ENCODE measurements around the gene ZC3HAV1.
"Not testable (repeated sequence)": the region's sequence is repeated elsewhere in the genome, so short reads cannot be mapped to it uniquely, and the experiment has no call there.

ZC3HAV1 gene

DNA sequence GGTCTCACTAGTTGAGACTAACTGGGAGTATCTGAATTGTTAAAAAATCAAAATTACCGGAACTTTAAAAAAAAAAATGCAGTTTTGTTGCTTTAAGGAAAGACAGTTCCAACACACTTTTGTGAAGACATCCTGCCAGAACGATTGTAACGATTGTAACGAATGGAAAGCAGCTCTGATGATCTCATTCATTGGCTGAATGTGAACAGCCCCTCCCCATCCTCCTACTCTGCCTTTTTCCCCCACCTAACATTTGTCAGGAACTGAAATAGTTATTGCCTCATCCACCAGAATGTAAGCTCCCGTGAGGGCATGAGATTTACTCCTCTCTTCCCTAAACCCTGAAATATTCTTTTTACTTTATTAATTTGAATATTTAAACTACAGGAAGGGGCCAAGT lies 50.6 kb downstream of the ZC3HAV1 start:
- TF ChIP-seq, protein P1, sequence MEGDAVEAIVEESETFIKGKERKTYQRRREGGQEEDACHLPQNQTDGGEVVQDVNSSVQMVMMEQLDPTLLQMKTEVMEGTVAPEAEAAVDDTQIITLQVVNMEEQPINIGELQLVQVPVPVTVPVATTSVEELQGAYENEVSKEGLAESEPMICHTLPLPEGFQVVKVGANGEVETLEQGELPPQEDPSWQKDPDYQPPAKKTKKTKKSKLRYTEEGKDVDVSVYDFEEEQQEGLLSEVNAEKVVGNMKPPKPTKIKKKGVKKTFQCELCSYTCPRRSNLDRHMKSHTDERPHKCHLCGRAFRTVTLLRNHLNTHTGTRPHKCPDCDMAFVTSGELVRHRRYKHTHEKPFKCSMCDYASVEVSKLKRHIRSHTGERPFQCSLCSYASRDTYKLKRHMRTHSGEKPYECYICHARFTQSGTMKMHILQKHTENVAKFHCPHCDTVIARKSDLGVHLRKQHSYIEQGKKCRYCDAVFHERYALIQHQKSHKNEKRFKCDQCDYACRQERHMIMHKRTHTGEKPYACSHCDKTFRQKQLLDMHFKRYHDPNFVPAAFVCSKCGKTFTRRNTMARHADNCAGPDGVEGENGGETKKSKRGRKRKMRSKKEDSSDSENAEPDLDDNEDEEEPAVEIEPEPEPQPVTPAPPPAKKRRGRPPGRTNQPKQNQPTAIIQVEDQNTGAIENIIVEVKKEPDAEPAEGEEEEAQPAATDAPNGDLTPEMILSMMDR (IDR thresholded peaks at IDR 0.05; ENCODE audit: control insufficient read depth, extremely low read depth, insufficient read depth), result no peak
- DNase-seq (ENCODE audit: low read depth), result no peak
- H3K4me3 ChIP-seq (ENCODE audit: low read depth, low read length), result no peak overlapping the region

DNA sequence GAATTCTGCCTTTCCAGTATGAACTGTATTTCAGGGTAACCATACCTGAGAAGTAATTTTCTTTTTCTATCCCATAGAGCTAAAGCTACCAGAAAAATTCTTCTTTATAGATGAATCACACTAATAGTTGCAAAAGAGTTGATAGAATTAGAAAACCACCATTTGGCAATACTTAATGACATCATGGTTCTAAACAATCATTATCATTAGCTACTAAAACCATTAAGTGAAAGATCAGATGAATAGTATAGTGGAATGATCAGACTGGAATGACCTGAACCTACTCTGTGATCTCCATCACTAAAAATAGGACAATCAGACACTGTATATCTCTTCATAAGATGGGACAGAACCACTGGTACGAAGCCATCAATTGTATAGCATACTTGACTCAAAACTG lies 53.8 kb downstream of the ZC3HAV1 start:
- TF ChIP-seq, protein P1 (IDR thresholded peaks at IDR 0.05; ENCODE audit: control insufficient read depth, extremely low read depth, insufficient read depth), result no peak
- no peak overlapping the region for H3K4me3 ChIP-seq (ENCODE audit: low read depth, low read length)
- no peak for DNase-seq (ENCODE audit: low read depth)

DNA sequence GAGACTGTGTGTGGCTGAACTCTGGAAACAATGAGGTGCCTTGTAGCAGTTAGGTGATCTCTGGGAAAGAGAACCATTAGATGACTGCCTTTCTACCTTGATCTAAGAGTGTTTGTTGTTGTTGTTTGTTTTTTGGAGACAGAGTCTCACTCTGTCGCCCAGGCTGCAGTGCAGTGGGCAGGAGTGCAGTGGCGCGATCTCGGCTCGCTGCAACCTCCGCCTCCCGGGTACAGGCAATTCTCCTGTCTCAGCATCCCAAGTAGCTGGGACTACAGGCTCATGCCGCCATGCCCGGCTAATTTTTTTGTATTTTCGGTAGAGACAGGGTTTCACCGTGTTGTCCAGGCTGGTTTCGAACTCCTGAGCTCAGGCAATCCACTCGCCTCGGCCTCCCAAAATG lies 54.9 kb downstream of the ZC3HAV1 start:
- not testable (repeated sequence) for DNase-seq (ENCODE audit: low read depth); H3K4me3 ChIP-seq (ENCODE audit: low read depth, low read length)

DNA sequence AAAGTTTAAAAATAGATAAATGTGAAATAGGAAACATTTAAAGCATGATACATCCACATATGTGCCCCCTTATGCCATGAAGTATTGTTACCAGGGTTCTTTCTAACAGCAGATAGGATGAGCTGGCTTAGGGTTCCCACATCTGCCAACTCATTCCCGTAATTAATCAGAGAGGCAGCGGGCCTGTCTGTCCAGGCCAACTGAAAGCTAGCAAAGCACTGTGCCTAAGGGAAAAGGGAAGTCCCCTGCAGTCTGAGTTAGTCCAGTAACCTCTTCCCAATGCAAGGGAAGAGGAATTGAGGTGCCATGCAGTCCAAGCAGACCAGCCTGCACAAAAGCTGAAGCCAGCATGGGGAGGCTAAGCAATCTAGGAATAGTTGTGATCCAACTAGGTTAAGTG lies 55.4 kb downstream of the ZC3HAV1 start:
- no peak overlapping the region for H3K4me3 ChIP-seq (ENCODE audit: low read depth, low read length)
- no peak for DNase-seq (ENCODE audit: low read depth)
- TF ChIP-seq, protein P1 (IDR thresholded peaks at IDR 0.05; ENCODE audit: control insufficient read depth, extremely low read depth, insufficient read depth), result no peak

DNA sequence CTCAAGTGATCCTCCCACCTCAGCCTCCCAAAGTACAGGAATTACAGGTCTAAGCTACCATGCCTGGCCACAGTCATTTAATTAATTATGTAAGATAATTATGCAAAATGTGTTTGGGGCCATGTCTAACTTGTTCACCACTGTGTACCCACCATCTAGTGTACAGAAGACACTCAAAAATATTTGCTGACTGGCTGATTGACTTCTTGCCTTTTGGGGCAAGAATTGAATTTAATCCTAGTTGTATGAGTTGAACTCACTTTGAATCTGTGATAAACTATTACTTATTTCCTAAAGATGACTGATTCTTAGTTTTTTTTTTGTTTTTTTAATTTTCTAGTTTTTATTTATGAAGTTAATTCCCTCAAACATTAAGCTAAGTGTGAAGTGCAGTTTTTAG lies 57.9 kb downstream of the ZC3HAV1 start:
- TF ChIP-seq, protein P1 (IDR thresholded peaks at IDR 0.05; ENCODE audit: control insufficient read depth, extremely low read depth, insufficient read depth), result no peak
- no peak for DNase-seq (ENCODE audit: low read depth)

DNA sequence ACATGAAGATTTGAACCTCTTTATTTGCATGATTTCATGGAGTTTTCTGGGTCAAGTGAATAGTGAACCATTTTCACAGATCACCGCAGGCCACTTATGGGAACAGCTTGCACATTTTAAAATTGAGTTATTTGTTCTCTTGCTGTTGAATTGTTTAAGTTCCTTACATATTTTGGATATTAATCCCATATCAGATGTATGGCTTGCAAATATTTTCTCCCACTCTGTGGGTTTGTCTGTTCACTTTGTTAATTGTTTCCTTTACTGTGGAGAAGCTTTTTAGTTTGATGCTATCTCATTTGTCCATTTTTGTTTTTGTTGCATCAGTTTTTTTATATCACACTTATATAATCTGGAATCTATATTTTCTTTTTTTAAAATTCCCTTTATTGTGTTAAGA lies 59.6 kb downstream of the ZC3HAV1 start:
- H3K4me3 ChIP-seq (ENCODE audit: low read depth, low read length), result no peak overlapping the region
- DNase-seq (ENCODE audit: low read depth), result no peak
- TF ChIP-seq, protein P1 (IDR thresholded peaks at IDR 0.05; ENCODE audit: control insufficient read depth, extremely low read depth, insufficient read depth), result no peak

More for the DNA sequence above, 57.9 kb downstream of the ZC3HAV1 start:
- no peak overlapping the region for H3K4me3 ChIP-seq (ENCODE audit: low read depth, low read length)

DNA sequence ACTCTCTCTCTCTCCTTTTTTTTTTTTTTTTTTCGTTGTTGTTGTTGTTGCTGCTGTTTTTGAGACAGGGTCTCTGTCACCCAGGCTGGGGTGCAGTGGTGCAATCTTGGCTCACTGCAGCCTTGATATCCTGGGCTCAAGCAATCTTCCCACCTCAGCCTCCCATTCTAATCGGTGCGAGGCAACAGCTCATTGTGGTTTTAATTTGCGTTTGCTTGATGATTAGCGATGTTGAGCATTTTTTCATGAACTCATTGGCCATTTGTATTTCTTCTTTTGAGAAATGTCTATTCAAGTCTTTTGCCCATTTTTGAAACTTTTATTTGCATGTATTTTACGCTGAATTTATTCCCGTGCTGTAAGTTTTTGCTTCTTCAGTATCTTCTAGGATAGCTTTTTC lies 60.4 kb downstream of the ZC3HAV1 start:
- TF ChIP-seq, protein P1 (IDR thresholded peaks at IDR 0.05; ENCODE audit: control insufficient read depth, extremely low read depth, insufficient read depth), result no peak
- H3K4me3 ChIP-seq (ENCODE audit: low read depth, low read length), result no peak overlapping the region
- DNase-seq (ENCODE audit: low read depth), result no peak
